Amygdala (tissue), 56 donors: ENCODE measurements around the gene PRDX1.
"Not testable (repeated sequence)": the region's sequence is repeated elsewhere in the genome, so short reads cannot be mapped to it uniquely, and the experiment has no call there.

ENCODE experiments used
- DNase-seq, 56 donors: peaks; one replicate each; lab custom pipeline; 2025; lab: John Stamatoyannopoulos, UW

Gene PRDX1

GRCh38 chr1:45541193-45541592 lies 19.5 kb upstream of the PRDX1 start:
- no peak for DNase-seq

- no peak for DNase-seq
Measured at GRCh38 chr1:45536886-45537285, 15.2 kb upstream of the PRDX1 start.

- no peak for DNase-seq
Measured at GRCh38 chr1:45535988-45536766, 14.5 kb upstream of the PRDX1 start.

- no peak for DNase-seq
Measured at GRCh38 chr1:45531873-45532272, 10.2 kb upstream of the PRDX1 start.

GRCh38 chr1:45530632-45531135 lies 9.0 kb upstream of the PRDX1 start:
- DNase-seq = no peak

GRCh38 chr1:45526135-45526644 lies 4.5 kb upstream of the PRDX1 start:
- DNase-seq = no peak

- not testable (repeated sequence) for DNase-seq
Measured at GRCh38 chr1:45523975-45524374, 2.3 kb upstream of the PRDX1 start.

- not testable (repeated sequence) for DNase-seq
Measured at GRCh38 chr1:45523516-45523915, 1.8 kb upstream of the PRDX1 start.

GRCh38 chr1:45522324-45523104 lies 830 bp upstream of the PRDX1 start:
- DNase-seq = no peak

GRCh38 chr1:45519774-45520173 lies 1.9 kb downstream of the PRDX1 start:
- not testable (repeated sequence) for DNase-seq

- peak in 4 of 56 donors; percentile 12 to 18 (median 16) for DNase-seq
Measured at GRCh38 chr1:45518910-45519309, 2.8 kb downstream of the PRDX1 start.

GRCh38 chr1:45518366-45518765 lies 3.3 kb downstream of the PRDX1 start:
- DNase-seq = not testable (repeated sequence)

GRCh38 chr1:45516465-45516864 lies 5.2 kb downstream of the PRDX1 start:
- no peak for DNase-seq

GRCh38 chr1:45516036-45516435 lies 5.6 kb downstream of the PRDX1 start:
- no peak for DNase-seq

- not testable (repeated sequence) for DNase-seq
Measured at GRCh38 chr1:45513532-45514260, 8.0 kb downstream of the PRDX1 start.

- DNase-seq = peak in 26 of 56 donors; percentile 7 to 69 (median 19)
Measured at GRCh38 chr1:45512641-45513054, 9.0 kb downstream of the PRDX1 start.

GRCh38 chr1:45510972-45511527 lies 10.6 kb downstream of the PRDX1 start:
- peak in 22 of 56 donors; percentile 8 to 54 (median 26) for DNase-seq

- no peak for DNase-seq
Measured at GRCh38 chr1:45510036-45510971, 11.4 kb downstream of the PRDX1 start.
